ENCODE results near the gene EVI5L.

- no peak for TF ChIP-seq CTCF (conservative IDR thresholded peaks at IDR 0.05 in 1 of 2, IDR thresholded peaks at IDR 0.05 in 1 of 2; ENCODE audit: low read depth in 1 of 2, low read length in 2 of 2)
- TF ChIP-seq EZH2 (IDR thresholded peaks at IDR 0.05; ENCODE audit: low read length, missing control alignments): no peak
Observed at GRCh38 chr19:7850000-7850813, 20.2 kb downstream of the EVI5L start.
